Stimulated activated CD4-positive, alpha-beta T cell treated with anti-CD3 and anti-CD28 coated beads, Interleukin-2, amount 100 ng/mL, for 48 hours (primary cell): ENCODE data around the gene MX2.

Experiments
- DNase-seq, 2 donors: peaks; one replicate each; pipeline ENCODE4 v3.0.0-alpha.2; 2020

Gene MX2

DNA sequence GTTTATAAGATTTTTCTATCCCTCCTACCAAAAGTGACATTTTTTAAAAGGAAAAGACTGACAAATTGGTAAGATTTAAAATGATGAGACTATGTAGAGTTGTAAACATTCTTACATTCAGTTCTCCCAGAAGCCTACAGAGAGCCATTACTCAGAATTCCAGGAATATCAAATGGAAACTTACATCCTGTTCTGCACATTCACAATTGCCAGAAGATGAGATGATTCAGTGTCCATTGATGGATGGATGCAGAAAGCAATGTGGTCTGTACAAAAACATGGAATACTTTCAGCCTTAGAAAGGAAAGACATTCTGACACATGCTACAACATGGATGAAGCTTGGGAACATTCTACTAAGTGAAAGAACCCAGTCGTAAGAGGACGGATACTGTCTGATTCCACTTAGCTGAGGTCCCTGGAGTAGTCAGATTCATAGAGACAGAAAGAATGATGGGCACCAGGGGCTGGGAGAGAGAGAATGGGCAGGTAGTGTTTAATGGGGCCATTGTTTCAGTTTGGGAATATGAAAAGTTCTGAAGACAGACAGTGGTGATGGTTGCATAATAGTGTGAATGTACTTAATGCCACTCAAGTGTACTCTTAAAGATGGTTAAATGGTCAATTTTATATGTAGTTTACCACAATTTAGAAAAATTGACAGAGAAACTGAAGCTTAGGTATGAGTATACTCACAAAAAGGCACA, 80.8 kb downstream of the MX2 start:
- DNase-seq = no peak

DNA sequence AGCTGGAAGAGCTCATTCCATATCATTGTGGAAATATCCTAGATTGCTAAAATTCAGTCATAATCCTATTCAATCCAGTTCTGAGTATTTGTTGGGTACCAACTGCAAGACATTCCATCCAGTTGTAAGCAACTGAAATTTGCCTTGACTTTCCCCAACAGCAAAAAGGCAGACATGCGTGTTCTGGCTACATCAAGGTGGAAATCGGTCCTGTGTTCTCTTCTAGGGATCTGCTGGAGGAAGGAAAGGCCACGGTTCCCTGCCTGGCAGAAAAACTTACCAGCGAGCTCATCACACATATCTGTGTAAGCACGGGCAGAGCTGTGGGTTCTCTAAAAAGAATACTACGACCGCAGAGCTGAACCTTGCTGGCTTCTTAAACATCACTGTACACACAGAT, 81.7 kb downstream of the MX2 start:
- DNase-seq = no peak

DNA sequence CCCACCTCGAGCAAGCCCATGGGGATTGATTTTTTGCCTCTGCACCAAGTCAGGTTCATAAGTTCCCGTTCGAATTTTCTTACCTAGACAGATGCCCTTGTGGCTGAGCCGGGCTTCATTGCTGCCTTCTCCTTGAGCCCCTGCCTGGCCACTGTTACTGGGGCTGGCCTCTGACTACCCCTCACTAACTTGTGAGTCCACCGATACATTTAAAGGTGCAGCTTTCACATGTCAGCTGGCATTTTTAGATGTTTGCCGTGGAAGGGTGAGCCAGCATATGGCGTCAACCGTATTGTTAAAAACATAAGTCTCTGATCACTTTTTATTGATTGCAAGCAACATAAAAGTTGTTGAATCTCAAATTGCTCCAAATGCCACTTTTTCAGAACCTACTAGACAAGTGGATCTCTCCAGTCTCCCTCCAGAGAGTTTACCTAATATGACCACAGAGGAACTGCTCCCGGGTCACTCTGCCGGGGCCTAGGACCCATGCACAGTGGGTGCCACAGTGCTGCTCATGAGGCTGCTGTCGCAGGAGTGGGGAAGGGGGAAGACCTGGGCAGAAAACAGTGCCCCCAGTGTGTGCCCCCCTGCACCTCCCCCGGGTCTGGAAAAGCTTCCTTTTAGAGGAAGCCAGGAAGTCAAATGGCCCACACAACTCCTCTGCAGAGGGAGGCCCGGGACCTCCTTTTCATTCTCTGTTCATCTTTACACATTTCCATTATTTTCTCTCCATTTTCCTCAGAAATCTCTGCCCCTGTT, 83.1 kb downstream of the MX2 start:
- DNase-seq = no peak

DNA sequence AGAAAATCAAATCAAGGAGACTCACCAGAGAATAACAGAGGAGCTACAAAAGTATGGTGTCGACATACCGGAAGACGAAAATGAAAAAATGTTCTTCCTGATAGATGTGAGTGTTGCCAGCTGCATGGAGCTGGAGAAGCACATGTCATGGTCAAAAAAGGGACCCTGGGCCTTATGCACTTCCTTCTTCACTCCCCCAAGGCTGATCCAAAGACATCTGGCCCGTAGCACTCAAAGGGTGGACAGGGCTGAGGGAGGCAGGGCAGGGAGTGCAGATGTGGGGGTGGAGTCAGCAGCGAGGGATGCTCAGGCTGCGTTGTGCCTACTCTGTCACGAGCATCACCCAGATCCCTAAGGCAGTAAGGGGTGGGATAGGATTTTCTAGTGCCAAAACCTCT, 83.6 kb downstream of the MX2 start:
- DNase-seq = no peak

DNA sequence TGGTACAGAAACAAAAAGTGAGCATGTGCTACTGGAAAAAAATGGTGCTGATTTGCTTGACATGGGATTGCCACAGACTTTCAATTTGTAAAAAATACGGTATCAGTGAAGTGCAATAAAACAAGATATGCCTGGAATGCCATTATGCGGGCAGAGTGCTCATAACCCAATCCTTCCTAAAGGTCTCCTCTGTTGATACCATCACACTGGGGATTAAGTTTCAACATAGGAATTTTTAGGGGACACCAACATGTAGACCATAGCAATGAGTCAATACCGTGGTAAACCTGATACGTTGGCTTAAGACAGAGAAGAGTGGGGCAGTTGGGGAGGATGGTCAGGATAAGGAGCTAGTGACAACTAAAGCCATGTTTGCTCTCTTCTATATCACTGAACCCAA, 84.8 kb downstream of the MX2 start:
- DNase-seq = no peak

DNA sequence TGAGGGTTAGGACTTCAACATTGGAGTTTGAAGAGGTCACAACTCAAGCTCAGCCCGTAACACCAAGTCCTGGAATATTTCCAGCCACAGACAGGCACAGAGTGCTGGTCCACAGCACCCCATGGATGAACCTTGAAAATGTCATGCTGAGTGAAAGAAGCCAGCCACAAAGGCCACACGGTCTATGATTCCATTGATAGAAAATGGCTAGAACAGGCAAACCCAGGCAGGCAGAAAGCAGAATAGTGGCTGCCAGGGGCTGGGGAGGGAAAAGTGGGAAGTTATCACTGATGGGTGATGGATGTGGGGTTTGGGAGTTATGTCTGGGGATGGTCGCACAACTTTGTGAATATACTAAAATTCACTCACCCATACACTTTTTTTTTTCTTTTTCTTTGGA, 85.5 kb downstream of the MX2 start:
- DNase-seq = no peak

DNA sequence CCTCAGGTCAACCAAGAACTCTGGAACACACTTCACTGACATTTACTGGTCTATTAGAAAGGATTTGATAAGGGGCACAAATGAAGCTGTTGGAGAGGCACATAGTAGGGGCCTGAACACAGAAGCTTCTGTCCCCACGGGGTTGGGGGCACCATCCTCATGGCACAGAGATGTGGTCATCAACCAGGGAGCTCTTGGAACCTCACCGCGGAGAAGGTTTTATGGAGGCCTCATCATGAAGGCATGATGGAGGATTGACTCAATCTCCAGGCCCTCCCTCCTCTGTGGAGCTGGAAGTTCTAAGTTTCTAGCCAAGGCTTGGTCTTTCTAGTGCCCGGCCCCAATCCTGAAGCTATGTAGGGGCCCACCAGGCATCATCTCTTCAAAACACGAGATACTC, 87.8 kb downstream of the MX2 start:
- no peak for DNase-seq

DNA sequence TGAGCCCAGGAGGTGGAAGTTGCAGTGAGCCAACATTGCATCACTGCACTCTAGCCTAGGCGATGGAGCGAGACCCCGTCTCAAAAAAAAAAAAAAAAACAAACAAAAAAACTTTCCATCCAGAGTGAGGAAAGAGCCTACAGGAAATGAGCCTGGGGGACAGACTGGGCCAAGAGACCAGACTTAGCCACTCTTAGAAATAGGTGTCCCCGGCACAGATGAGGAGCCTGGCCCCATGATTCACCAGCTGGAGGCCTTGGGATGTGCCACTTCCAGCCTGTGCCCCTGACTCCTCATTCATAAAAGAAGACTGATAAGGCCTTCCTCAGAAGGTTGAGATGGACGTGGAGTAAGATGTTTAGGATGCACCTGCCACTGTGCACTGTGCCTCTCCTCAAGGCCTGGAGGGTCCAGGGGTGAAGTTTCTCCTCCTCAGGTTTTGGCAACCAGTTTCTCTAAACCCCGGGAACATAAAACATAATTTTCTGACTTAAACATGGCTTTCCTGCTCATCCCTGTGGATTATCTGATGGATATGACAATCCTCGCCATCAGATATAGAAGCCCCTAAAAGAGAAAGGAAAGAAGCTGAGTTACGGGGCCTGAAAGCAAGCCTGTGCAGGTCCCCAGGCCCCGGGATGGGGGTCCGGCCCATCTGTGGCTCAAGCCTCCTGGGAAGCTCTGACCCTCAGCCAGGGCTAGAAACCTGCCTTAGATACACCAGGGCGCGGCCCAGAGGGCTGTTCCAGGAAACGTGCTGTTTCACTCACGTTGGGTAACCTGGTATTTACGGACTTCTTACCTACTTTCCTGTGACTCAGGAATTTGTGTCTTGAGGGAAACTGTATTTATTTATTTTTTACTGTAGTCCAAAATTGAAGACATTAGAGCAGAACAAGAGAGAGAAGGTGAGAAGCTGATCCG, 90.2 kb downstream of the MX2 start:
- no peak for DNase-seq

DNA sequence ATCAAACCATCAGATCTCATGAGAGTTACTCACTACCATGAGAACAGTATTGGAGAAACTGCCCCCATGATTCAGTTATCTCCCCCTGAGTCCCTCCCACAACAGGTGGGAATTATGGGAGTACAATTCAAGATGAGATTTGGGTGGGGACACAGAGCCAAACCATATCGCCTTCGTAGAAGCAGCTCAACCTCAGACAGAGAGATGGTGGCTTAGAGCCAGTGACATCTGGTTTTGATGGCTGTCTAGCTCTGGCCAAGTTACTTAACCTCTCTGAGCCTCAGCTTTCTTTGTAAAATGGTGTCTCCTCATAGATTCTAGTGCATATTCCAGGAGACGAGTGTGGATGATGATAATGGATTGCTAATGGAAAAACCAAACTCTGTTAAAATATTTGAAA, 91.4 kb downstream of the MX2 start:
- DNase-seq = no peak

DNA sequence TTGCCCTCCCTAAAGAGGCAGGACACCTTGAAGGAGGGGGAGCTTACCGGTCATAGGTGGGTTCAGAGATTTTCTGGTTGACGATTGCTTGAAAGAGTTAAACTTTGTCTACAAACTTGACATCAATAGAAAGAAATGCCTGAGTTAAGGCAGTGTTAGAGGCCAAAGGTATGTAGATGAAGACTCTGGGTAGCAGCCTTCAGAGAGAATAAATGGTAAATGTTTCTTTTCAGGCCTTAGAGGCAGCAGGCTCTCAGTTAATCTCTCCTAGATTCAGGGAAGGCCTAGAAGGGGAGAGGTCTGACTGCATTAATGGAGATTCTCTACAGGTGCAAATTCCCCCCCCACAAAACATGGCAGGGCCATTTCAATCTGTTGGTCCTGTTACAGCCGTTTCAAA, 91.9 kb downstream of the MX2 start:
- no peak for DNase-seq

DNA sequence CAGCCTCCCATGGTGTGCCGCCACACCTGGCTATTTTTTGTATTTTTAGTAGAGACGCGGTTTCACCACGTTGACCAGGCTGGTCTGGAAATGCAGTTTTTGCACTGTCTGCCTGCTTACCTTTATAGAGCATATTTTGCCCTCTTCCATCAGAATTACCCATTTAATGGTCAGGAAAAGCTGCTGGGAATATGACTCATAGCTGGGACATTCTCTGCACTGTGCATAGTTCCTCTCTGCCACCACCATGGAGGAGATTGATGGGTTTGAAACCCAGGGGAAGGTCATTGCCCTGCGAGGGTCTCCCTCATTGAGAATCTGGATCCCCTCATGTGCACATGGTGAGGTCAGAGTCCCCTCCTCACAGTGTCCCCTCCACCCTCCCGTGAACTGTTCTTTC, 96.3 kb downstream of the MX2 start:
- DNase-seq = no peak

DNA sequence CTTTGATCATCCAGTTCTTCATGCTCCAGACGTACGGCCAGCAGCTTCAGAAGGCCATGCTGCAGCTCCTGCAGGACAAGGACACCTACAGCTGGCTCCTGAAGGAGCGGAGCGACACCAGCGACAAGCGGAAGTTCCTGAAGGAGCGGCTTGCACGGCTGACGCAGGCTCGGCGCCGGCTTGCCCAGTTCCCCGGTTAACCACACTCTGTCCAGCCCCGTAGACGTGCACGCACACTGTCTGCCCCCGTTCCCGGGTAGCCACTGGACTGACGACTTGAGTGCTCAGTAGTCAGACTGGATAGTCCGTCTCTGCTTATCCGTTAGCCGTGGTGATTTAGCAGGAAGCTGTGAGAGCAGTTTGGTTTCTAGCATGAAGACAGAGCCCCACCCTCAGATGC, 96.7 kb downstream of the MX2 start:
- DNase-seq = no peak
